K562 (cell line): ENCODE data around the gene BMI1.

Experiments used
- BRCA1 ChIP-seq, 2 experiments: fragments of 450-650 bp in 1 of 2; sonication (generic) in 1 of 2; formaldehyde crosslinking in 1 of 2; IDR thresholded peaks; 2 replicates each; pipeline versions ENCODE4 v1.5.0 to v1.6.1; 2017 to 2020; ENCODE audit warnings: mild to moderate bottlenecking in 1 of 2, missing genetic modification reagents in 1 of 2
- CBX8 ChIP-seq: fragments of 200-600 bp; sonication (generic); IDR thresholded peaks from 2 replicates; pipeline ENCODE4 v1.6.1; 2012; ENCODE audit warnings: borderline replicate concordance, mixed run types, low read depth, mild to moderate bottlenecking, moderate library complexity, mixed read lengths, low read length, control low read depth, inconsistent platforms; ENCODE audit not compliant: poor library complexity, severe bottlenecking; ENCODE audit errors: extremely low read depth
- HNRNPL ChIP-seq: fragments of 200-400 bp; formaldehyde crosslinking; IDR thresholded peaks from 2 replicates; pipeline ENCODE4 v1.6.1; 2017; ENCODE audit warnings: low read depth, mild to moderate bottlenecking, low read length
- NFYB ChIP-seq: IDR thresholded peaks from 2 replicates; pipeline ENCODE4 v1.6.1; 2011; ENCODE audit warnings: mild to moderate bottlenecking, moderate library complexity; ENCODE audit not compliant: insufficient read length; ENCODE audit errors: extremely low read depth
- POLR3G ChIP-seq: IDR thresholded peaks from 2 replicates; pipeline ENCODE4 v1.6.1; 2011; ENCODE audit not compliant: insufficient read length, insufficient replicate concordance; ENCODE audit errors: extremely low read depth
- RBM15 ChIP-seq: fragments of 200-400 bp; formaldehyde crosslinking; IDR thresholded peaks from 2 replicates; pipeline ENCODE4 v1.6.1; 2018; ENCODE audit warnings: mild to moderate bottlenecking, low read length, moderate library complexity; ENCODE audit not compliant: insufficient read depth
- ZNF766 ChIP-seq: fragments of 200-800 bp; sonication (Bioruptor generic); conservative IDR thresholded peaks from 2 replicates; pipeline ENCODE4 v1.6.1; 2016; ENCODE audit warnings: missing genetic modification characterization, missing compliant biosample characterization
- TF ChIP-seq, protein P1 (sequence below), 3 experiments: IDR thresholded peaks in 2 of 3; conservative IDR thresholded peaks in 1 of 3; 2 replicates each; pipeline ENCODE4 v1.5.1; 2011 to 2012; ENCODE audit warnings: low read length in 3 of 3, mild to moderate bottlenecking in 3 of 3, control low read depth in 2 of 3, improper control_type of control experiment in 1 of 3, inconsistent platforms in 1 of 3, low read depth in 1 of 3, mixed read lengths in 1 of 3, moderate library complexity in 1 of 3; ENCODE audit not compliant: insufficient read depth in 2 of 3
- TF ChIP-seq, protein P2 (sequence below): fragments of 250-450 bp; sonication (Bioruptor Pico); IDR thresholded peaks from 2 replicates; pipeline ENCODE4 v1.4.0; 2020; ENCODE audit warnings: mild to moderate bottlenecking, moderate library complexity
- TF ChIP-seq, protein P3 (sequence below): fragments of 450-650 bp; conservative IDR thresholded peaks from 2 replicates; pipeline ENCODE4 v1.6.1; 2016; ENCODE audit warnings: missing genetic modification characterization, low read depth, mild to moderate bottlenecking, missing compliant biosample characterization, moderate library complexity
- TF ChIP-seq, protein P4 (sequence below), 3 experiments: fragments of 200-800 bp in 1 of 3; fragments of 250-450 bp in 1 of 3; fragments of 450-650 bp in 1 of 3; sonication (Bioruptor Pico) in 1 of 3; sonication (Bioruptor generic) in 1 of 3; formaldehyde crosslinking in 1 of 3; IDR thresholded peaks; 2 replicates each; pipeline versions ENCODE4 v1.6.1 to v1.8.0; 2016 to 2022; ENCODE audit warnings: mild to moderate bottlenecking in 2 of 3, missing genetic modification characterization in 2 of 3, missing compliant biosample characterization in 1 of 3, moderate library complexity in 1 of 3
- TF ChIP-seq, protein P5 (sequence below): sonication (generic); formaldehyde crosslinking; IDR thresholded peaks from 2 replicates; pipeline ENCODE4 v1.8.1; 2022; ENCODE audit warnings: missing genetic modification reagents
- TF ChIP-seq, protein P6 (sequence below): sonication (generic); formaldehyde crosslinking; IDR thresholded peaks from 2 replicates; pipeline ENCODE4 v1.9.0; 2022; ENCODE audit warnings: mild to moderate bottlenecking, missing genetic modification reagents
- TF ChIP-seq, protein P7 (sequence below): sonication (generic); formaldehyde crosslinking; IDR thresholded peaks from 2 replicates; pipeline ENCODE4 v1.8.0; 2023; ENCODE audit warnings: missing genetic modification reagents, mild to moderate bottlenecking, borderline replicate concordance

DNA sequence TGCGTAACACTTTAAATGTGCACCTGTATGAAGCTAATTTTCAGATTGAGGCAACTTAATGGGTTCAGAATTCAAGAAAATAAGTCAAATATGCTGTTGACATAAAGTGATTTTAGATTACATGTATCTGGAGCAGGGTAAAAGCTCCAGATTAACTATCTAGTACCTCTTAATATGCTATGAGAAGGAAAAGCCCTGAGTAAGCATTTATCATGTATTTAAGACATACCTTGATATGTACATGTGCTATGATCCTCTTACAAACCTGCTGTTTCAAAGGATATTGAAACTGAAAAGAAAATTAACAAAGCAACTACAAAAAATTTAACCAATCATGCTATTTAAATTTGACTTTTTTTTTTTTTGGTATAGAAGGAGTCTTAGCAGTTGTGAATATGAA is 28.9 kb downstream of the BMI1 start:
- TF ChIP-seq, protein P1, sequence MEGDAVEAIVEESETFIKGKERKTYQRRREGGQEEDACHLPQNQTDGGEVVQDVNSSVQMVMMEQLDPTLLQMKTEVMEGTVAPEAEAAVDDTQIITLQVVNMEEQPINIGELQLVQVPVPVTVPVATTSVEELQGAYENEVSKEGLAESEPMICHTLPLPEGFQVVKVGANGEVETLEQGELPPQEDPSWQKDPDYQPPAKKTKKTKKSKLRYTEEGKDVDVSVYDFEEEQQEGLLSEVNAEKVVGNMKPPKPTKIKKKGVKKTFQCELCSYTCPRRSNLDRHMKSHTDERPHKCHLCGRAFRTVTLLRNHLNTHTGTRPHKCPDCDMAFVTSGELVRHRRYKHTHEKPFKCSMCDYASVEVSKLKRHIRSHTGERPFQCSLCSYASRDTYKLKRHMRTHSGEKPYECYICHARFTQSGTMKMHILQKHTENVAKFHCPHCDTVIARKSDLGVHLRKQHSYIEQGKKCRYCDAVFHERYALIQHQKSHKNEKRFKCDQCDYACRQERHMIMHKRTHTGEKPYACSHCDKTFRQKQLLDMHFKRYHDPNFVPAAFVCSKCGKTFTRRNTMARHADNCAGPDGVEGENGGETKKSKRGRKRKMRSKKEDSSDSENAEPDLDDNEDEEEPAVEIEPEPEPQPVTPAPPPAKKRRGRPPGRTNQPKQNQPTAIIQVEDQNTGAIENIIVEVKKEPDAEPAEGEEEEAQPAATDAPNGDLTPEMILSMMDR (IDR thresholded peaks at IDR 0.05 in 2 of 3, conservative IDR thresholded peaks at IDR 0.05 in 1 of 3; ENCODE audit: insufficient read depth in 2 of 3, low read depth in 1 of 3, low read length in 3 of 3) = no peak
- no peak for TF ChIP-seq BRCA1 (IDR thresholded peaks at IDR 0.05)
- no peak for TF ChIP-seq BRCA1 (CRISPR knock-in tag; IDR thresholded peaks at IDR 0.05)
- no peak for TF ChIP-seq RBM15
- no peak for TF ChIP-seq NFYB
- TF ChIP-seq, protein P2, sequence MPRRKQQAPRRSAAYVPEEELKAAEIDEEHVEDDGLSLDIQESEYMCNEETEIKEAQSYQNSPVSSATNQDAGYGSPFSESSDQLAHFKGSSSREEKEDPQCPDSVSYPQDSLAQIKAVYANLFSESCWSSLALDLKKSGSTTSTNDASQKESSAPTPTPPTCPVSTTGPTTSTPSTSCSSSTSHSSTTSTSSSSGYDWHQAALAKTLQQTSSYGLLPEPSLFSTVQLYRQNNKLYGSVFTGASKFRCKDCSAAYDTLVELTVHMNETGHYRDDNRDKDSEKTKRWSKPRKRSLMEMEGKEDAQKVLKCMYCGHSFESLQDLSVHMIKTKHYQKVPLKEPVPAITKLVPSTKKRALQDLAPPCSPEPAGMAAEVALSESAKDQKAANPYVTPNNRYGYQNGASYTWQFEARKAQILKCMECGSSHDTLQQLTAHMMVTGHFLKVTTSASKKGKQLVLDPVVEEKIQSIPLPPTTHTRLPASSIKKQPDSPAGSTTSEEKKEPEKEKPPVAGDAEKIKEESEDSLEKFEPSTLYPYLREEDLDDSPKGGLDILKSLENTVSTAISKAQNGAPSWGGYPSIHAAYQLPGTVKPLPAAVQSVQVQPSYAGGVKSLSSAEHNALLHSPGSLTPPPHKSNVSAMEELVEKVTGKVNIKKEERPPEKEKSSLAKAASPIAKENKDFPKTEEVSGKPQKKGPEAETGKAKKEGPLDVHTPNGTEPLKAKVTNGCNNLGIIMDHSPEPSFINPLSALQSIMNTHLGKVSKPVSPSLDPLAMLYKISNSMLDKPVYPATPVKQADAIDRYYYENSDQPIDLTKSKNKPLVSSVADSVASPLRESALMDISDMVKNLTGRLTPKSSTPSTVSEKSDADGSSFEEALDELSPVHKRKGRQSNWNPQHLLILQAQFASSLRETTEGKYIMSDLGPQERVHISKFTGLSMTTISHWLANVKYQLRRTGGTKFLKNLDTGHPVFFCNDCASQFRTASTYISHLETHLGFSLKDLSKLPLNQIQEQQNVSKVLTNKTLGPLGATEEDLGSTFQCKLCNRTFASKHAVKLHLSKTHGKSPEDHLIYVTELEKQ = no peak
- TF ChIP-seq, protein P3, sequence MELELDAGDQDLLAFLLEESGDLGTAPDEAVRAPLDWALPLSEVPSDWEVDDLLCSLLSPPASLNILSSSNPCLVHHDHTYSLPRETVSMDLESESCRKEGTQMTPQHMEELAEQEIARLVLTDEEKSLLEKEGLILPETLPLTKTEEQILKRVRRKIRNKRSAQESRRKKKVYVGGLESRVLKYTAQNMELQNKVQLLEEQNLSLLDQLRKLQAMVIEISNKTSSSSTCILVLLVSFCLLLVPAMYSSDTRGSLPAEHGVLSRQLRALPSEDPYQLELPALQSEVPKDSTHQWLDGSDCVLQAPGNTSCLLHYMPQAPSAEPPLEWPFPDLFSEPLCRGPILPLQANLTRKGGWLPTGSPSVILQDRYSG (tag) = no peak
- TF ChIP-seq, protein P4, sequence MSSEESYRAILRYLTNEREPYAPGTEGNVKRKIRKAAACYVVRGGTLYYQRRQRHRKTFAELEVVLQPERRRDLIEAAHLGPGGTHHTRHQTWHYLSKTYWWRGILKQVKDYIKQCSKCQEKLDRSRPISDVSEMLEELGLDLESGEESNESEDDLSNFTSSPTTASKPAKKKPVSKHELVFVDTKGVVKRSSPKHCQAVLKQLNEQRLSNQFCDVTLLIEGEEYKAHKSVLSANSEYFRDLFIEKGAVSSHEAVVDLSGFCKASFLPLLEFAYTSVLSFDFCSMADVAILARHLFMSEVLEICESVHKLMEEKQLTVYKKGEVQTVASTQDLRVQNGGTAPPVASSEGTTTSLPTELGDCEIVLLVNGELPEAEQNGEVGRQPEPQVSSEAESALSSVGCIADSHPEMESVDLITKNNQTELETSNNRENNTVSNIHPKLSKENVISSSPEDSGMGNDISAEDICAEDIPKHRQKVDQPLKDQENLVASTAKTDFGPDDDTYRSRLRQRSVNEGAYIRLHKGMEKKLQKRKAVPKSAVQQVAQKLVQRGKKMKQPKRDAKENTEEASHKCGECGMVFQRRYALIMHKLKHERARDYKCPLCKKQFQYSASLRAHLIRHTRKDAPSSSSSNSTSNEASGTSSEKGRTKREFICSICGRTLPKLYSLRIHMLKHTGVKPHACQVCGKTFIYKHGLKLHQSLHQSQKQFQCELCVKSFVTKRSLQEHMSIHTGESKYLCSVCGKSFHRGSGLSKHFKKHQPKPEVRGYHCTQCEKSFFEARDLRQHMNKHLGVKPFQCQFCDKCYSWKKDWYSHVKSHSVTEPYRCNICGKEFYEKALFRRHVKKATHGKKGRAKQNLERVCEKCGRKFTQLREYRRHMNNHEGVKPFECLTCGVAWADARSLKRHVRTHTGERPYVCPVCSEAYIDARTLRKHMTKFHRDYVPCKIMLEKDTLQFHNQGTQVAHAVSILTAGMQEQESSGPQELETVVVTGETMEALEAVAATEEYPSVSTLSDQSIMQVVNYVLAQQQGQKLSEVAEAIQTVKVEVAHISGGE (CRISPR knock-in tag; IDR thresholded peaks at IDR 0.05) = no peak
- no peak for TF ChIP-seq HNRNPL
- no peak for TF ChIP-seq ZNF766 (CRISPR knock-in tag)
- TF ChIP-seq, protein P5, sequence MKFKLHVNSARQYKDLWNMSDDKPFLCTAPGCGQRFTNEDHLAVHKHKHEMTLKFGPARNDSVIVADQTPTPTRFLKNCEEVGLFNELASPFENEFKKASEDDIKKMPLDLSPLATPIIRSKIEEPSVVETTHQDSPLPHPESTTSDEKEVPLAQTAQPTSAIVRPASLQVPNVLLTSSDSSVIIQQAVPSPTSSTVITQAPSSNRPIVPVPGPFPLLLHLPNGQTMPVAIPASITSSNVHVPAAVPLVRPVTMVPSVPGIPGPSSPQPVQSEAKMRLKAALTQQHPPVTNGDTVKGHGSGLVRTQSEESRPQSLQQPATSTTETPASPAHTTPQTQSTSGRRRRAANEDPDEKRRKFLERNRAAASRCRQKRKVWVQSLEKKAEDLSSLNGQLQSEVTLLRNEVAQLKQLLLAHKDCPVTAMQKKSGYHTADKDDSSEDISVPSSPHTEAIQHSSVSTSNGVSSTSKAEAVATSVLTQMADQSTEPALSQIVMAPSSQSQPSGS (CRISPR knock-in tag) = no peak
- TF ChIP-seq, protein P6, sequence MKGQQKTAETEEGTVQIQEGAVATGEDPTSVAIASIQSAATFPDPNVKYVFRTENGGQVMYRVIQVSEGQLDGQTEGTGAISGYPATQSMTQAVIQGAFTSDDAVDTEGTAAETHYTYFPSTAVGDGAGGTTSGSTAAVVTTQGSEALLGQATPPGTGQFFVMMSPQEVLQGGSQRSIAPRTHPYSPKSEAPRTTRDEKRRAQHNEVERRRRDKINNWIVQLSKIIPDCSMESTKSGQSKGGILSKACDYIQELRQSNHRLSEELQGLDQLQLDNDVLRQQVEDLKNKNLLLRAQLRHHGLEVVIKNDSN (CRISPR knock-in tag) = no peak
- TF ChIP-seq, protein P7, sequence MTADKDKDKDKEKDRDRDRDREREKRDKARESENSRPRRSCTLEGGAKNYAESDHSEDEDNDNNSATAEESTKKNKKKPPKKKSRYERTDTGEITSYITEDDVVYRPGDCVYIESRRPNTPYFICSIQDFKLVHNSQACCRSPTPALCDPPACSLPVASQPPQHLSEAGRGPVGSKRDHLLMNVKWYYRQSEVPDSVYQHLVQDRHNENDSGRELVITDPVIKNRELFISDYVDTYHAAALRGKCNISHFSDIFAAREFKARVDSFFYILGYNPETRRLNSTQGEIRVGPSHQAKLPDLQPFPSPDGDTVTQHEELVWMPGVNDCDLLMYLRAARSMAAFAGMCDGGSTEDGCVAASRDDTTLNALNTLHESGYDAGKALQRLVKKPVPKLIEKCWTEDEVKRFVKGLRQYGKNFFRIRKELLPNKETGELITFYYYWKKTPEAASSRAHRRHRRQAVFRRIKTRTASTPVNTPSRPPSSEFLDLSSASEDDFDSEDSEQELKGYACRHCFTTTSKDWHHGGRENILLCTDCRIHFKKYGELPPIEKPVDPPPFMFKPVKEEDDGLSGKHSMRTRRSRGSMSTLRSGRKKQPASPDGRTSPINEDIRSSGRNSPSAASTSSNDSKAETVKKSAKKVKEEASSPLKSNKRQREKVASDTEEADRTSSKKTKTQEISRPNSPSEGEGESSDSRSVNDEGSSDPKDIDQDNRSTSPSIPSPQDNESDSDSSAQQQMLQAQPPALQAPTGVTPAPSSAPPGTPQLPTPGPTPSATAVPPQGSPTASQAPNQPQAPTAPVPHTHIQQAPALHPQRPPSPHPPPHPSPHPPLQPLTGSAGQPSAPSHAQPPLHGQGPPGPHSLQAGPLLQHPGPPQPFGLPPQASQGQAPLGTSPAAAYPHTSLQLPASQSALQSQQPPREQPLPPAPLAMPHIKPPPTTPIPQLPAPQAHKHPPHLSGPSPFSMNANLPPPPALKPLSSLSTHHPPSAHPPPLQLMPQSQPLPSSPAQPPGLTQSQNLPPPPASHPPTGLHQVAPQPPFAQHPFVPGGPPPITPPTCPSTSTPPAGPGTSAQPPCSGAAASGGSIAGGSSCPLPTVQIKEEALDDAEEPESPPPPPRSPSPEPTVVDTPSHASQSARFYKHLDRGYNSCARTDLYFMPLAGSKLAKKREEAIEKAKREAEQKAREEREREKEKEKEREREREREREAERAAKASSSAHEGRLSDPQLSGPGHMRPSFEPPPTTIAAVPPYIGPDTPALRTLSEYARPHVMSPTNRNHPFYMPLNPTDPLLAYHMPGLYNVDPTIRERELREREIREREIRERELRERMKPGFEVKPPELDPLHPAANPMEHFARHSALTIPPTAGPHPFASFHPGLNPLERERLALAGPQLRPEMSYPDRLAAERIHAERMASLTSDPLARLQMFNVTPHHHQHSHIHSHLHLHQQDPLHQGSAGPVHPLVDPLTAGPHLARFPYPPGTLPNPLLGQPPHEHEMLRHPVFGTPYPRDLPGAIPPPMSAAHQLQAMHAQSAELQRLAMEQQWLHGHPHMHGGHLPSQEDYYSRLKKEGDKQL (CRISPR knock-in tag) = no peak
- TF ChIP-seq CBX8 = no peak
- no peak for TF ChIP-seq POLR3G
